ENCODE data around the gene OR2D2.

- TF ChIP-seq CTCF (IDR thresholded peaks at IDR 0.05; ENCODE audit: borderline replicate concordance, extremely low read depth, low read length, poor library complexity, severe bottlenecking) (no peak), EZH2 (IDR thresholded peaks at IDR 0.05; ENCODE audit: borderline replicate concordance, low read depth, low read length, severe bottlenecking) (no peak)
Observed at GRCh38 chr11:6895010-6895409, 2.7 kb upstream of the OR2D2 start.
